ENCODE results near the gene HAPSTR1.

GRCh38 chr16:9049241-9049640 lies 42.2 kb upstream of the HAPSTR1 start:
- TF ChIP-seq NFRKB (IDR thresholded peaks at IDR 0.05) (no peak), FOXM1 (IDR thresholded peaks at IDR 0.05; ENCODE audit: borderline replicate concordance) (no peak), TARDBP (IDR thresholded peaks at IDR 0.05) (no peak), SUZ12 (IDR thresholded peaks at IDR 0.05) (no peak), HDGF (IDR thresholded peaks at IDR 0.05; ENCODE audit: borderline replicate concordance) (no peak), FOXA1 (IDR thresholded peaks at IDR 0.05) (no peak), SP1 (IDR thresholded peaks at IDR 0.05) (no peak), ARNT (IDR thresholded peaks at IDR 0.05) (no peak)
